Neural progenitor cell (in vitro differentiated cells): Measurements from ENCODE around the gene TMED7. TPM values are rescaled to one million over a fixed set of nuclear protein-coding genes. Genes with fewer than 3 reads are reported as not detected.

Experiments
- DNase-seq: peaks from one replicate; pipeline ENCODE4 v3.0.0-alpha.2; 2016; ENCODE audit warnings: low spot score
- H2AFZ ChIP-seq: fragments of 200-600 bp; sonication (generic); replicated peaks from 2 replicates; pipeline ENCODE4 v1.6.1; 2016; ENCODE audit warnings: antibody characterized with exemption
- H3F3A ChIP-seq: fragments of 200-600 bp; sonication (generic); 2 replicates; pipeline ENCODE4 v1.6.1; 2016; ENCODE audit warnings: antibody characterized with exemption, low read depth
- H3K27ac ChIP-seq: fragments of 200-600 bp; sonication (generic); 2 replicates; pipeline ENCODE4 v1.5.1; 2016; ENCODE audit warnings: mild to moderate bottlenecking
- H3K27me3 ChIP-seq: fragments of 200-600 bp; sonication (generic); 2 replicates; pipeline ENCODE4 v1.6.1; 2016; ENCODE audit warnings: mild to moderate bottlenecking, moderate library complexity
- H3K36me3 ChIP-seq: fragments of 200-600 bp; sonication (generic); 2 replicates; pipeline ENCODE4 v1.5.1; 2016
- H3K4me1 ChIP-seq: fragments of 200-600 bp; sonication (generic); 2 replicates; pipeline ENCODE4 v1.6.1; 2016; ENCODE audit warnings: mixed run types
- H3K4me2 ChIP-seq: fragments of 200-600 bp; sonication (generic); 2 replicates; pipeline ENCODE4 v1.6.1; 2016
- H3K4me3 ChIP-seq: fragments of 200-600 bp; sonication (generic); 2 replicates; pipeline ENCODE4 v1.5.1; 2016
- H3K79me2 ChIP-seq: fragments of 200-600 bp; sonication (generic); 2 replicates; pipeline ENCODE4 v1.6.1; 2016; ENCODE audit warnings: low read depth
- H3K9ac ChIP-seq: fragments of 200-600 bp; sonication (generic); 2 replicates; pipeline ENCODE4 v1.6.1; 2016
- H3K9me3 ChIP-seq: fragments of 200-600 bp; sonication (generic); 2 replicates; pipeline ENCODE4 v1.5.1; 2016; ENCODE audit warnings: low read depth
- H4K20me1 ChIP-seq: fragments of 200-600 bp; sonication (generic); 2 replicates; pipeline ENCODE4 v1.6.1; 2016; ENCODE audit warnings: low read depth
- H3K27ac Mint-ChIP-seq: 3 replicates; pipeline ENCODE4 v1.8.0; 2021; ENCODE audit warnings: mixed read lengths
- H3K27me3 Mint-ChIP-seq: 2 replicates; pipeline ENCODE4 v1.8.0; 2022; ENCODE audit warnings: low read depth, mild to moderate bottlenecking, inconsistent platforms, moderate library complexity, mixed read lengths; ENCODE audit not compliant: insufficient read depth
- H3K36me3 Mint-ChIP-seq: 3 replicates; pipeline ENCODE4 v1.8.0; 2021; ENCODE audit warnings: mixed read lengths
- H3K4me1 Mint-ChIP-seq: 3 replicates; pipeline ENCODE4 v1.8.0; 2021; ENCODE audit warnings: mixed read lengths
- H3K4me3 Mint-ChIP-seq: 3 replicates; pipeline ENCODE4 v1.8.0; 2021; ENCODE audit warnings: mild to moderate bottlenecking, moderate library complexity, mixed read lengths
- H3K9me3 Mint-ChIP-seq: 3 replicates; pipeline ENCODE4 v1.8.0; 2020; ENCODE audit warnings: mixed read lengths
- CTCF ChIP-seq: fragments of 200-600 bp; sonication (generic); IDR thresholded peaks from 2 replicates; pipeline ENCODE4 v1.5.1; 2017; ENCODE audit warnings: antibody characterized with exemption, mild to moderate bottlenecking
- EZH2 ChIP-seq: fragments of 200-600 bp; sonication (generic); IDR thresholded peaks from 2 replicates; pipeline ENCODE4 v1.6.1; 2017; ENCODE audit warnings: antibody characterized with exemption, mild to moderate bottlenecking, moderate library complexity
- EZH2phosphoT487 ChIP-seq: fragments of 200-600 bp; sonication (generic); IDR thresholded peaks from 2 replicates; pipeline ENCODE4 v1.6.1; 2017; ENCODE audit warnings: antibody characterized with exemption
- total RNA-seq: library from RNA; depleted of rRNA; stranded (reverse); fragments of >200 nt; gene quantifications from 2 replicates; pipeline ENCODE4 v1.2.3, GENCODE V29; 2015; ENCODE audit warnings: low replicate concordance

TMED7 gene
- total RNA-seq, 1 donor from 2014 or later = 112 TPM

DNA sequence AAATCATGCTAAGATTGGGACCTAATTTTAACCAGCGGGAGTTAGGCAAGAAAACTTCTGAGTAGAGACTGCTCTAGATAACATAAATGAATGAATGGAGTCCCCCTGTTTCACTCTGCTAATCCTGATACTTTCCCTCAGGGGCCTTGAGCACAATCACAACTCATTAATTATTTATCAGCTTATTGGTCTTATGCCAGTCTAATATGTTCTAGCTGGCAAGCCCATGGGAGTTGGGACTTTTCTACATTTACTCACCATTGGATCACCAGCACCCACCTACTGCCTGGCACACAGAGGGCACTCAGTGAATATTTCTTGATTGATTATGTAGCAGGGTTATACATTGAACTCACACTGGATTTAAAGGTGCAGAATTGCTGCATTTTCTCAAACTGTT, 13.5 kb upstream of the TMED7 start:
- H4K20me1 ChIP-seq = no peaks in the 10 kb centered on the region
- no peaks in the 10 kb centered on the region for H3F3A ChIP-seq
- no peaks in the 10 kb centered on the region for H3K79me2 ChIP-seq
- H3K36me3 ChIP-seq = no peaks in the 10 kb centered on the region
- Mint-ChIP-seq H3K4me1 (peaks cover 14% of the 10 kb centered on the region), H3K27me3 (no peaks in the 10 kb centered on the region), H3K36me3 (no peaks in the 10 kb centered on the region), H3K9me3 (no peaks in the 10 kb centered on the region), H3K4me3 (no peak overlapping the region), H3K27ac (no peak overlapping the region)
- H3K27me3 ChIP-seq = no peaks in the 10 kb centered on the region
- no peak overlapping the region for H3K27ac ChIP-seq
- no peak overlapping the region for H3K4me3 ChIP-seq
- no peaks in the 10 kb centered on the region for H3K9me3 ChIP-seq
- no peak overlapping the region for H3K4me2 ChIP-seq
- H2AFZ ChIP-seq = peak overlapping the region; percentile 66
- no peak for DNase-seq
- H3K4me1 ChIP-seq = peaks cover 11% of the 10 kb centered on the region
- TF ChIP-seq EZH2phosphoT487 (no peak), EZH2 (no peak), CTCF (no peak)
- H3K9ac ChIP-seq = no peak overlapping the region

- peaks cover 18% of the 10 kb centered on the region for H3K4me1 Mint-ChIP-seq
- Histone ChIP-seq H3K27me3 (no peaks in the 10 kb centered on the region), H3K36me3 (no peaks in the 10 kb centered on the region), H3K4me1 (peaks cover 11% of the 10 kb centered on the region), H3K9me3 (no peaks in the 10 kb centered on the region), H3F3A (no peaks in the 10 kb centered on the region), H3K4me2 (no peak overlapping the region), H3K9ac (no peak overlapping the region), H2AFZ (no peak overlapping the region), H3K27ac (no peak overlapping the region), H3K4me3 (no peak overlapping the region), H3K79me2 (no peaks in the 10 kb centered on the region), H4K20me1 (no peaks in the 10 kb centered on the region)
- H3K9me3 Mint-ChIP-seq = no peaks in the 10 kb centered on the region
- no peak overlapping the region for H3K27ac Mint-ChIP-seq
- H3K36me3 Mint-ChIP-seq = no peaks in the 10 kb centered on the region
- TF ChIP-seq EZH2phosphoT487 (no peak), EZH2 (no peak), CTCF (no peak)
- no peak for DNase-seq
- H3K27me3 Mint-ChIP-seq = no peaks in the 10 kb centered on the region
- H3K4me3 Mint-ChIP-seq = no peak overlapping the region
Observed at GRCh38 chr5:115637507-115637906, 11.7 kb upstream of the TMED7 start.

- Histone ChIP-seq H3K4me3 (no peak overlapping the region), H3K9me3 (no peaks in the 10 kb centered on the region), H3K79me2 (no peaks in the 10 kb centered on the region), H3K9ac (no peak overlapping the region), H3K27me3 (no peaks in the 10 kb centered on the region), H3K4me2 (no peak overlapping the region), H4K20me1 (no peaks in the 10 kb centered on the region), H3K36me3 (no peaks in the 10 kb centered on the region), H2AFZ (no peak overlapping the region), H3K4me1 (peaks cover 11% of the 10 kb centered on the region), H3F3A (no peaks in the 10 kb centered on the region), H3K27ac (no peak overlapping the region)
- no peak for DNase-seq
- Mint-ChIP-seq H3K4me3 (no peak overlapping the region), H3K9me3 (no peaks in the 10 kb centered on the region), H3K36me3 (no peaks in the 10 kb centered on the region), H3K27me3 (no peaks in the 10 kb centered on the region), H3K27ac (no peak overlapping the region), H3K4me1 (peaks cover 18% of the 10 kb centered on the region)
- TF ChIP-seq EZH2 (no peak), EZH2phosphoT487 (no peak), CTCF (no peak)
Observed at GRCh38 chr5:115636008-115636407, 10.2 kb upstream of the TMED7 start.
